ENCODE measurements around the gene NKAIN4.

Gene NKAIN4

GRCh38 chr20:63287697-63288580 is 33.7 kb upstream of the NKAIN4 start:
- no peak for DNase-seq (ENCODE audit: low spot score)

- DNase-seq (ENCODE audit: low spot score) = no peak
Observed at GRCh38 chr20:63286781-63287696, 32.8 kb upstream of the NKAIN4 start.

- DNase-seq (ENCODE audit: low spot score) = no peak
Observed at GRCh38 chr20:63285636-63286615, 31.7 kb upstream of the NKAIN4 start.

GRCh38 chr20:63284981-63285524 is 30.8 kb upstream of the NKAIN4 start:
- DNase-seq (ENCODE audit: low spot score) = no peak

- no peak for DNase-seq (ENCODE audit: low spot score)
Observed at GRCh38 chr20:63284544-63284949, 30.3 kb upstream of the NKAIN4 start.

GRCh38 chr20:63284083-63284440 is 29.8 kb upstream of the NKAIN4 start:
- peak; percentile 24 for DNase-seq (ENCODE audit: low spot score)

- DNase-seq (ENCODE audit: low spot score) = no peak
Observed at GRCh38 chr20:63283397-63284082, 29.3 kb upstream of the NKAIN4 start.

GRCh38 chr20:63282946-63283345 is 28.7 kb upstream of the NKAIN4 start:
- no peak for DNase-seq (ENCODE audit: low spot score)

GRCh38 chr20:63281742-63282665 is 27.7 kb upstream of the NKAIN4 start:
- no peak for DNase-seq (ENCODE audit: low spot score)

- DNase-seq (ENCODE audit: low spot score) = no peak
Observed at GRCh38 chr20:63280929-63281545, 26.8 kb upstream of the NKAIN4 start.

GRCh38 chr20:63280371-63280770 is 26.1 kb upstream of the NKAIN4 start:
- no peak for DNase-seq (ENCODE audit: low spot score)

- no peak for DNase-seq (ENCODE audit: low spot score)
Observed at GRCh38 chr20:63279931-63280330, 25.7 kb upstream of the NKAIN4 start.

- DNase-seq (ENCODE audit: low spot score) = no peak
Observed at GRCh38 chr20:63278661-63279060, 24.4 kb upstream of the NKAIN4 start.

- DNase-seq (ENCODE audit: low spot score) = no peak
Observed at GRCh38 chr20:63277466-63278272, 23.4 kb upstream of the NKAIN4 start.

GRCh38 chr20:63276956-63277355 is 22.7 kb upstream of the NKAIN4 start:
- DNase-seq (ENCODE audit: low spot score) = no peak

GRCh38 chr20:63275825-63276224 is 21.6 kb upstream of the NKAIN4 start:
- DNase-seq (ENCODE audit: low spot score) = no peak

GRCh38 chr20:63274381-63275228 is 20.3 kb upstream of the NKAIN4 start:
- no peak for DNase-seq (ENCODE audit: low spot score)

Data from CD4-positive, alpha-beta T cell treated with Interleukin-6 at 100 ng/mL for 8 hours (primary cell).